HCT116 (cell line): Measurements from ENCODE around the gene ANXA5. TPM values are rescaled to one million over a fixed set of nuclear protein-coding genes. Genes with fewer than 3 reads are reported as not detected.

Experiments used
- ATAC-seq: fragments of 200-7000 bp; cut with Tn5 transposase; 2 replicates; pipeline ENCODE4 v1.9.1; 2020; ENCODE audit warnings: mild to moderate bottlenecking, moderate library complexity
- BruUV-seq: library from RNA; stranded (reverse); fragments of 400-500 nt; replicated peaks from 2 replicates; lab custom pipeline; 2021; lab: Mats Ljungman, UMichigan
- CTCF ChIA-PET: fragments of 300-600 bp; sonication (Branson Sonifier 250); formaldehyde crosslinking; loops from one replicate; lab custom pipeline; 2021; ENCODE audit warnings: antibody characterized with exemption; lab: Charles Lee
- POLR2A ChIA-PET: fragments of 300-600, 350-600 bp; sonication (Branson Sonifier 250); formaldehyde crosslinking; loops from one replicate; lab custom pipeline; 2021; ENCODE audit warnings: antibody characterized with exemption; lab: Charles Lee
- RAD21 ChIA-PET, 2 experiments: fragments of 300-600 bp; sonication (Branson Sonifier 250); formaldehyde crosslinking; loops; one replicate each; lab custom pipeline; 2023; ENCODE audit warnings: low total read pairs in 2 of 2; ENCODE audit not compliant: uncharacterized antibody in 2 of 2, unreplicated experiment in 2 of 2, low non-redundant PET in 1 of 2; lab: Charles Lee
- DNase-seq: peaks from one replicate; pipeline ENCODE4 v3.0.0-alpha.2; 2010; ENCODE audit warnings: low read depth, low spot score
- H2AFZ ChIP-seq: fragments of 200-600 bp; shearing (Covaris generic), sonication (generic); 2 replicates; pipeline ENCODE4 v1.6.1; 2017; ENCODE audit warnings: low read depth, mixed run types, mixed read lengths, antibody characterized with exemption, low read length; ENCODE audit not compliant: poor library complexity, severe bottlenecking
- H3K27ac ChIP-seq: 2 replicates; pipeline ENCODE4 v1.5.1; 2012; ENCODE audit warnings: low read depth, low read length
- H3K27me3 ChIP-seq: fragments of 200-600 bp; sonication (generic); 2 replicates; pipeline ENCODE4 v1.6.1; 2016; ENCODE audit warnings: mixed run types, low read length, mixed read lengths; ENCODE audit not compliant: insufficient read depth
- H3K36me3 ChIP-seq, 2 experiments: fragments of 200-500 bp in 1 of 2; fragments of 200-600 bp in 1 of 2; sonication (Bioruptor generic) in 1 of 2; sonication (generic) in 1 of 2; 2 replicates each; pipeline versions ENCODE4 v1.5.1 to v1.6.1; 2014 to 2016; ENCODE audit warnings: low read length in 2 of 2, inconsistent platforms in 1 of 2, mixed read lengths in 1 of 2, mixed run types in 1 of 2; ENCODE audit not compliant: insufficient read depth in 2 of 2, control insufficient read depth in 1 of 2
- H3K4me1 ChIP-seq, 2 experiments: fragments of 200-600 bp in 1 of 2; sonication (generic) in 1 of 2; 2 replicates each; pipeline versions ENCODE4 v1.5.1 to v1.6.1; 2012 to 2017; ENCODE audit warnings: low read length in 2 of 2, inconsistent platforms in 1 of 2, mild to moderate bottlenecking in 1 of 2, mixed read lengths in 1 of 2, mixed run types in 1 of 2, moderate library complexity in 1 of 2; ENCODE audit not compliant: insufficient read depth in 2 of 2, control insufficient read depth in 1 of 2
- H3K4me2 ChIP-seq: fragments of 200-600 bp; sonication (generic); 2 replicates; pipeline ENCODE4 v1.6.1; 2017; ENCODE audit warnings: mixed run types, low read length, mixed read lengths
- H3K4me3 ChIP-seq, 2 experiments: fragments of 200-600 bp in 1 of 2; sonication (generic) in 1 of 2; replicated peaks in 1 of 2; 2 replicates each; pipeline ENCODE4 v1.5.1; 2011 to 2016; ENCODE audit warnings: low read length in 2 of 2, control low read depth in 1 of 2, low read depth in 1 of 2, mild to moderate bottlenecking in 1 of 2, mixed read lengths in 1 of 2, mixed run types in 1 of 2
- H3K79me2 ChIP-seq: fragments of 200-600 bp; sonication (generic); 2 replicates; pipeline ENCODE4 v1.6.1; 2017; ENCODE audit warnings: mild to moderate bottlenecking, mixed run types, low read length, moderate library complexity, mixed read lengths; ENCODE audit not compliant: insufficient read depth
- H3K9ac ChIP-seq: fragments of 200-600 bp; sonication (generic); 2 replicates; pipeline ENCODE4 v1.6.1; 2016; ENCODE audit warnings: low read length, mixed read lengths
- H3K9me2 ChIP-seq: fragments of 200-600 bp; sonication (generic), shearing (Covaris generic); 2 replicates; pipeline ENCODE4 v1.6.1; 2017; ENCODE audit warnings: mixed run types, mild to moderate bottlenecking, moderate library complexity; ENCODE audit not compliant: insufficient read depth
- H3K9me3 ChIP-seq, 2 experiments: fragments of 200-500 bp in 1 of 2; fragments of 200-600 bp in 1 of 2; sonication (Bioruptor generic) in 1 of 2; sonication (generic) in 1 of 2; 2 replicates each; pipeline ENCODE4 v1.6.1; 2014 to 2017; ENCODE audit warnings: low read length in 2 of 2, mixed read lengths in 2 of 2, inconsistent platforms in 1 of 2, low read depth in 1 of 2, mild to moderate bottlenecking in 1 of 2, mixed run types in 1 of 2, moderate library complexity in 1 of 2; ENCODE audit not compliant: control insufficient read depth in 1 of 2, insufficient read depth in 1 of 2
- H4K20me1 ChIP-seq: fragments of 200-600 bp; sonication (generic), shearing (Covaris generic); 2 replicates; pipeline ENCODE4 v1.6.1; 2017; ENCODE audit warnings: mixed run types, mild to moderate bottlenecking, moderate library complexity; ENCODE audit not compliant: insufficient read depth
- CBX3 ChIP-seq: IDR thresholded peaks from 2 replicates; pipeline ENCODE4 v1.6.1; 2012; ENCODE audit warnings: low read depth
- CEBPB ChIP-seq: IDR thresholded peaks from 2 replicates; pipeline ENCODE4 v1.6.1; 2012; ENCODE audit warnings: low read depth
- CTCF ChIP-seq, 3 experiments: fragments of 200-600 bp in 1 of 3; sonication (generic) in 1 of 3; IDR thresholded peaks in 2 of 3; conservative IDR thresholded peaks in 1 of 3; 2 replicates each; pipeline ENCODE4 v1.5.1; 2012 to 2017; ENCODE audit warnings: low read depth in 2 of 3, low read length in 2 of 3, antibody characterized with exemption in 1 of 3, borderline replicate concordance in 1 of 3, control low read depth in 1 of 3, mild to moderate bottlenecking in 1 of 3, mixed read lengths in 1 of 3, mixed run types in 1 of 3, moderate library complexity in 1 of 3; ENCODE audit not compliant: insufficient read depth in 1 of 3
- EGR1 ChIP-seq: IDR thresholded peaks from 2 replicates; pipeline ENCODE4 v1.6.1; 2012; ENCODE audit warnings: low read depth
- ELF1 ChIP-seq: IDR thresholded peaks from 2 replicates; pipeline ENCODE4 v1.6.1; 2012; ENCODE audit warnings: low read depth, borderline replicate concordance
- EZH2 ChIP-seq: fragments of 200-600 bp; sonication (generic); IDR thresholded peaks from 2 replicates; pipeline ENCODE4 v1.6.1; 2017; ENCODE audit warnings: antibody characterized with exemption, mixed run types
- FOSL1 ChIP-seq: IDR thresholded peaks from 2 replicates; pipeline ENCODE4 v1.6.1; 2012; ENCODE audit warnings: low read depth
- JUND ChIP-seq: IDR thresholded peaks from 2 replicates; pipeline ENCODE4 v1.6.1; 2012
- RAD21 ChIP-seq: IDR thresholded peaks from 2 replicates; pipeline ENCODE4 v1.6.1; 2012; ENCODE audit warnings: low read depth, mild to moderate bottlenecking
- REST ChIP-seq: IDR thresholded peaks from 2 replicates; pipeline ENCODE4 v1.6.1; 2012; ENCODE audit warnings: low read depth
- SIN3A ChIP-seq: IDR thresholded peaks from 2 replicates; pipeline ENCODE4 v1.6.1; 2012; ENCODE audit warnings: low read depth
- SP1 ChIP-seq: IDR thresholded peaks from 2 replicates; pipeline ENCODE4 v1.6.1; 2012; ENCODE audit warnings: low read depth
- SRF ChIP-seq: IDR thresholded peaks from 2 replicates; pipeline ENCODE4 v1.6.1; 2012; ENCODE audit warnings: low read depth
- TCF7L2 ChIP-seq: IDR thresholded peaks from 2 replicates; pipeline ENCODE4 v1.7.0; 2011; ENCODE audit warnings: borderline replicate concordance, inconsistent platforms; ENCODE audit not compliant: insufficient read depth, insufficient read length; ENCODE audit errors: extremely low read depth
- YY1 ChIP-seq: IDR thresholded peaks from 2 replicates; pipeline ENCODE4 v1.6.1; 2011; ENCODE audit warnings: low read length, low read depth, moderate library complexity, mild to moderate bottlenecking; ENCODE audit not compliant: insufficient replicate concordance; ENCODE audit errors: extremely low read depth
- ZBTB33 ChIP-seq: IDR thresholded peaks from 2 replicates; pipeline ENCODE4 v1.6.1; 2011; ENCODE audit warnings: mild to moderate bottlenecking, low read length, moderate library complexity; ENCODE audit not compliant: insufficient replicate concordance; ENCODE audit errors: extremely low read depth
- ZFX ChIP-seq: fragments of 450-650 bp; IDR thresholded peaks from 2 replicates; pipeline ENCODE4 v1.6.1; 2017
- ZNF274 ChIP-seq: fragments of 200-500 bp; sonication (Bioruptor generic); IDR thresholded peaks from 2 replicates; pipeline ENCODE4 v1.6.1; 2014; ENCODE audit warnings: mild to moderate bottlenecking, low read depth, low read length, inconsistent platforms
- intact Hi-C: fragments of 100-400 bp; cut with micrococcal nuclease; formaldehyde crosslinking; loops from 2 replicates; pipeline ENCODE4 v1.10.0; 2022
- total RNA-seq: library from RNA; stranded (reverse); gene quantifications from one replicate; pipeline ENCODE4 v1.2.1, GENCODE V29; 2021; ENCODE audit not compliant: unreplicated experiment

The ANXA5 gene
- total RNA-seq, 1 experiment from 2014 or later: 186 TPM

- DNase-seq (no peak), ATAC-seq (no peak)
- Histone ChIP-seq H3K4me3 (no peak overlapping the region), H4K20me1 (no peaks in the 10 kb centered on the region; the same call in 1 of the 2 replicates), H3K9ac (no peak overlapping the region), H3K4me1 (no peaks in the 10 kb centered on the region), H3K27me3 (no peaks in the 10 kb centered on the region), H2AFZ (no peak overlapping the region), H3K27ac (no peak overlapping the region), H3K36me3 (peaks cover 39 to 48% of the 10 kb centered on the region in 2 experiments), H3K9me3 (no peaks in the 10 kb centered on the region), H3K79me2 (peaks cover 1% of the 10 kb centered on the region; the same call in 1 of the 2 replicates), H3K4me2 (no peak overlapping the region), H3K9me2 (no peaks in the 10 kb centered on the region)
- RAD21 ChIA-PET: no interaction called here
- POLR2A ChIA-PET: no interaction called here
- CTCF ChIA-PET: no interaction called here
- intact Hi-C loops: no loop called here
- no TSS peak for BruUV-seq
- TF ChIP-seq TCF7L2 (no peak), YY1 (no peak), SIN3A (no peak), CEBPB (no peak), ZNF274 (no peak), REST (no peak), FOSL1 (no peak), CTCF (IDR thresholded peaks at IDR 0.05 in 2 of 3, conservative IDR thresholded peaks at IDR 0.05 in 1 of 3; ENCODE audit: borderline replicate concordance in 1 of 3, insufficient read depth in 1 of 3, low read depth in 2 of 3, low read length in 2 of 3) (no peak), EGR1 (no peak), SP1 (no peak), JUND (no peak), ZBTB33 (no peak), CBX3 (no peak), EZH2 (no peak), ELF1 (no peak), RAD21 (no peak), SRF (no peak), ZFX (no peak)
These were observed 17.5 kb downstream of the ANXA5 start for GRCh38 chr4:121679267-121679666.
